ENCODE data around the gene TMEM9. TPM values are rescaled to one million over a fixed set of nuclear protein-coding genes. Genes with fewer than 3 reads are reported as not detected.

The TMEM9 gene
- total and polyA plus RNA-seq, 2 experiments from 2014 or later = 70.3 to 81.0 TPM

DNA sequence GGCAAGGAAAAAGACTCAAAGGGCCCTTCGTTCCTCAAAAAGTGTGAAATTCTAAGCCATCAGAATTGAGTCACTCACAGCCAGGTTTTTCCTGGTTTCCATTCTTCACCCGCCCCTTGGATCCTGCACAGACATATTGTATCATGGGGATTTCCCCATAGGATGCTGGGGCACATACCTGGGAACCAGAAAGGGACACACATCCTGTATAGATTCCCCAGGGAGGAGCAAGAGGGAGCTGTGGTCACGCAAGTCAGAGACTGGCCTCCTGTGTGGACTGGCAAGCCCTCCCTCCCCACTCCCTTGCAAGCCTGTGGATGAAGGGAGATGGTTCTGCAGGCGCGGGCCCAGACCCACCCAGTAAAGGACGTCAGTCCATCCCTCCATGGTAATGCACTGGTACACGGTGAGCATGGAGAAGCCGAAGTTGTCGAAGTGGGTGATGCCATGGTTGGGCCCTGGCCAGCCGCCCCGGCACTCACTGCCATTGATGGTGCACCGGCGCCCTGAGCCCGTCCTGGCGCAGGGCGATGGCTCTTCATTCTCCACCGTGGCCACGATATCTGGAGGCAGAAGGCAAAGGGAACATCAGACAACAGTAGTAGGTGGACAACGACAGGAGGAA, 65.3 kb downstream of the TMEM9 start:
- Histone ChIP-seq H3K4me2 (ENCODE audit: unreplicated experiment) (no peak overlapping the region), H3K27ac (no peak overlapping the region), H4K20me1 (ENCODE audit: insufficient read depth) (no peaks in the 10 kb centered on the region), H3K27me3 (replicated peaks; ENCODE audit: insufficient read depth) (peaks cover 35% of the 10 kb centered on the region), H3K79me2 (ENCODE audit: insufficient read depth) (no peaks in the 10 kb centered on the region), H2AFZ (no peak overlapping the region), H3F3A (ENCODE audit: insufficient read depth) (no peaks in the 10 kb centered on the region), H3K9me2 (ENCODE audit: insufficient read depth) (no peaks in the 10 kb centered on the region), H3K9me3 (ENCODE audit: low read depth) (no peaks in the 10 kb centered on the region), H3K9ac (no peak overlapping the region), H3K36me3 (ENCODE audit: low read depth) (no peaks in the 10 kb centered on the region), H3K4me1 (ENCODE audit: insufficient read depth) (no peaks in the 10 kb centered on the region), H3K4me3 (no peak overlapping the region)
- TF ChIP-seq EZH2 (IDR thresholded peaks at IDR 0.05; ENCODE audit: insufficient read depth, poor library complexity, severe bottlenecking) = no peak
- no peak for TF ChIP-seq EZH2phosphoT487 (IDR thresholded peaks at IDR 0.05; ENCODE audit: insufficient read depth, low read depth)
- WGBS, 2 experiments (ENCODE audit: low coverage in 1 of 2, low lambda C conversion rate in 2 of 2, missing lambda C conversion rate in 2 of 2) = 83% methylated on average over 19 of the region's 19 CpGs
- in situ Hi-C loops (cut with MboI) = no loop called here
- no peak for DNase-seq

DNA sequence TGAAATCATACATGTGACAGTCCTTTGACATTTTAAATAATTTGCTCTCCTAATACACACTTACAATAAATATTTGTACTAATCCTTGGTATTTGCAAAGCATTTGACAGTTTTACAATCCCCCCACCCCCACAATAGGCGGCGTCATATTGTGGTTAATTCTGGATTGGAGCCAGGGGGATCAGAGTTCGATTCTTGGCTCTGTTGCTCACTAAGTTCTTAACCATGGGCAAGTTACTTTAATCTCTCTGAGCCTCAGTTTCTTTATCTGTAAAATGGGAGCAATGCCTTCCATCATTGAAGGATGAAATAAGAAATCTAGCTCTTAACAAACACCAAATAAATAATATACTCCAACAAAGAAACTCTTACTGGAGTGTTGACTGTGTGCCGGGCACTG, 65.9 kb downstream of the TMEM9 start:
- no peaks in the 10 kb centered on the region for H3K4me1 ChIP-seq (ENCODE audit: insufficient read depth)
- H3K4me3 ChIP-seq = no peak overlapping the region
- H3K9me3 ChIP-seq (ENCODE audit: low read depth) = no peaks in the 10 kb centered on the region
- no peak for TF ChIP-seq EZH2phosphoT487 (IDR thresholded peaks at IDR 0.05; ENCODE audit: insufficient read depth, low read depth)
- TF ChIP-seq EZH2 (IDR thresholded peaks at IDR 0.05; ENCODE audit: insufficient read depth, poor library complexity, severe bottlenecking) = no peak
- H2AFZ ChIP-seq = no peak overlapping the region
- 42 to 47% methylated on average over 4 of the region's 4 CpGs for WGBS, 2 experiments (ENCODE audit: low coverage in 1 of 2, low lambda C conversion rate in 2 of 2, missing lambda C conversion rate in 2 of 2)
- H3K79me2 ChIP-seq (ENCODE audit: insufficient read depth) = no peaks in the 10 kb centered on the region
- in situ Hi-C loops (cut with MboI) = no loop called here
- H4K20me1 ChIP-seq (ENCODE audit: insufficient read depth) = no peaks in the 10 kb centered on the region
- H3K27me3 ChIP-seq (replicated peaks; ENCODE audit: insufficient read depth) = peaks cover 29% of the 10 kb centered on the region
- H3F3A ChIP-seq (ENCODE audit: insufficient read depth) = no peaks in the 10 kb centered on the region
- H3K36me3 ChIP-seq (ENCODE audit: low read depth) = no peaks in the 10 kb centered on the region
- no peaks in the 10 kb centered on the region for H3K9me2 ChIP-seq (ENCODE audit: insufficient read depth)
- DNase-seq = no peak
- no peak overlapping the region for H3K4me2 ChIP-seq (ENCODE audit: unreplicated experiment)
- no peak overlapping the region for H3K9ac ChIP-seq
- no peak overlapping the region for H3K27ac ChIP-seq

DNA sequence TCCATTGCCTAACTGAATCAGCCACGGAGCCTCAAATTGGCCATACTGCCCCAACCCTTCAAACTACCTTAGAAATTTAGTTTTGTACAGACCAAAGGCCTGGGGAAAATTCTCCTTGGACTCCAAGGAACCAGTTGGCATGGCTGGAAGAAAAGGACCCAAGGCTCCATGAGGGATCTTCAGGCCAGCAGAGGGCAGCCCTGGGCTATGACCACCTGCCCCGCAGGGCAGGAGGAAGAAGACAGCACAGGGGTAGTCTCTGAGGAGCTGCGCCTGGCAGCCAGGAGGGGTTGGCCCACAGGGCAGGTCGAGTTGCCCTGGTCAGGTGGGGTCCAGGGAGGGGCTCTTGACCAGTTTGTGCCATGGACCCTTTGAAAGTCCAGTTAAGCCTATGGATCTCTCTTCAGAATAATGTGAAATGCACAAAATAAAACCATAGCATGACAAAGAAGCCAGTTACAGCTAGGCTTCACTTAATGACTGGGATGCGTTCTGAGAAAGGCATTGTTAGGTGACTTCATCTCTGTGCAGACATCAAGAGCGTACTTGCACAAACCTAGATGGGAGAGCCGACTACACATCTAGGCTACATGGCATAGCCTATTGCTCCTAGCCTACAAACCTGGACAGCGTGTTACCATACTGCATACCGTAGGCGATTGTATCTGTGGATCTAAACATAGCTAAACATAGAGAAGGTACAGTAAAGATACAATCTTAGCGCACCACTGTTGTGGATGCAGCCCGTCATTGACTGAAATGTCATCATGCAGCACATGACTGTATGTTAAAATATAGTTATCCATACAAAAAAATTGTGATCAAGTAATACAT, 68.2 kb downstream of the TMEM9 start:
- H3K27ac ChIP-seq = no peak overlapping the region
- H2AFZ ChIP-seq = no peak overlapping the region
- H3K27me3 ChIP-seq (replicated peaks; ENCODE audit: insufficient read depth) = peaks cover 22% of the 10 kb centered on the region
- H3K9me3 ChIP-seq (ENCODE audit: low read depth) = no peaks in the 10 kb centered on the region
- H3F3A ChIP-seq (ENCODE audit: insufficient read depth) = no peaks in the 10 kb centered on the region
- no peaks in the 10 kb centered on the region for H3K79me2 ChIP-seq (ENCODE audit: insufficient read depth)
- DNase-seq = peak; percentile 73
- no peak overlapping the region for H3K9ac ChIP-seq
- H3K36me3 ChIP-seq (ENCODE audit: low read depth) = no peaks in the 10 kb centered on the region
- H3K4me1 ChIP-seq (ENCODE audit: insufficient read depth) = no peaks in the 10 kb centered on the region
- WGBS, 2 experiments (ENCODE audit: low coverage in 1 of 2, low lambda C conversion rate in 2 of 2, missing lambda C conversion rate in 2 of 2) = 71 to 72% methylated on average over 12 of the region's 12 CpGs
- H3K4me3 ChIP-seq = no peak overlapping the region
- no peaks in the 10 kb centered on the region for H3K9me2 ChIP-seq (ENCODE audit: insufficient read depth)
- TF ChIP-seq EZH2 (IDR thresholded peaks at IDR 0.05; ENCODE audit: insufficient read depth, poor library complexity, severe bottlenecking) (no peak), EZH2phosphoT487 (IDR thresholded peaks at IDR 0.05; ENCODE audit: insufficient read depth, low read depth) (no peak)
- H4K20me1 ChIP-seq (ENCODE audit: insufficient read depth) = no peaks in the 10 kb centered on the region
- H3K4me2 ChIP-seq (ENCODE audit: unreplicated experiment) = no peak overlapping the region
- in situ Hi-C loops (cut with MboI) = no loop called here

Other genes with a start within 250 kb of the TMEM9 start
- gene KIF21B, start 130.8 kb downstream of the TMEM9 start, total RNA-seq (2014; rRNA removed; shearing (Covaris generic)) = under 0.01 TPM in 1 of 2 replicates, not detected in the other
- gene KIF21B, start 130.8 kb downstream of the TMEM9 start, polyA plus RNA-seq (2016; fragmentation: Nextera tagmentation; extraction: Ambion mirVana) = 0.03 and 0.04 TPM in 2 replicates
- gene CACNA1S, start 42.0 kb downstream of the TMEM9 start, total RNA-seq (2014; rRNA removed; shearing (Covaris generic)) = not detected in 2 replicates
- gene CACNA1S, start 42.0 kb downstream of the TMEM9 start, polyA plus RNA-seq (2016; fragmentation: Nextera tagmentation; extraction: Ambion mirVana) = not detected in 2 replicates
- gene ASCL5, start 27.3 kb downstream of the TMEM9 start, total RNA-seq (2014; rRNA removed; shearing (Covaris generic)) = not detected in 2 replicates
- not detected in 2 replicates for gene ASCL5, start 27.3 kb downstream of the TMEM9 start, polyA plus RNA-seq (2016; fragmentation: Nextera tagmentation; extraction: Ambion mirVana)
- not detected in 2 replicates for gene IGFN1, start 36.4 kb upstream of the TMEM9 start, total RNA-seq (2014; rRNA removed; shearing (Covaris generic))
- not detected in 2 replicates for gene IGFN1, start 36.4 kb upstream of the TMEM9 start, polyA plus RNA-seq (2016; fragmentation: Nextera tagmentation; extraction: Ambion mirVana)
- 0.13 and 0.43 TPM in 2 replicates for gene PKP1, start 129.0 kb upstream of the TMEM9 start, total RNA-seq (2014; rRNA removed; shearing (Covaris generic))
- 0.06 and 0.15 TPM in 2 replicates for gene PKP1, start 129.0 kb upstream of the TMEM9 start, polyA plus RNA-seq (2016; fragmentation: Nextera tagmentation; extraction: Ambion mirVana)
- gene TNNT2, start 223.2 kb upstream of the TMEM9 start, total RNA-seq (2014; rRNA removed; shearing (Covaris generic)) = not detected in 2 replicates
- gene TNNT2, start 223.2 kb upstream of the TMEM9 start, polyA plus RNA-seq (2016; fragmentation: Nextera tagmentation; extraction: Ambion mirVana) = 1.7 TPM in 1 of 2 replicates, not detected in the other
- not detected in 2 replicates for gene LAD1, start 244.8 kb upstream of the TMEM9 start, total RNA-seq (2014; rRNA removed; shearing (Covaris generic))
- not detected in 2 replicates for gene LAD1, start 244.8 kb upstream of the TMEM9 start, polyA plus RNA-seq (2016; fragmentation: Nextera tagmentation; extraction: Ambion mirVana)